ENCODE data around the gene CH25H.

DNA sequence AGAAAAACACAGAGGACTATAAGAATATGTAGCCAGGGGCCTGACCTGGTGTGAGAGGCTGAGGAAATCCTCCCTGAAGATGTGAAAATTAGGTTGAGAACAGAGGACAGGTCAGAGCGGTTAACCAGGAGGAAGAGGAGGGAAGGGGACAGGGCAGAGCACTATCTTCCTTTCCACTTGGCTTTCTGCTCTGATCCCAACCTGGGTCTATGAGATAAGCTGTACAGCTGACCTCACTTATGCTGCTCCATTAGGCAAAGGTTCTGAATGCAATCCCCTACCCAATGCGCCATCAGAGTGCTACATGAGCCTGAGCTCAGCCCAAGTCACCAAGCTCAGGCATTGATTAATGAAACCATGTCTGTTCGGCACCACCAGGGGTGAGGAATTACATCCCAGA, 33.9 kb upstream of the CH25H start:
- TF ChIP-seq CTBP1 (IDR thresholded peaks at IDR 0.05; ENCODE audit: borderline replicate concordance): no peak
- no peak for TF ChIP-seq ELF4 (IDR thresholded peaks at IDR 0.05)
- TF ChIP-seq SUZ12 (IDR thresholded peaks at IDR 0.05): no peak
- no peak for TF ChIP-seq LEF1 (IDR thresholded peaks at IDR 0.05; ENCODE audit: borderline replicate concordance)
- TF ChIP-seq ZNF384 (IDR thresholded peaks at IDR 0.05): no peak
